ENCODE measurements around the gene SSC5D. TPM values are rescaled to one million over a fixed set of nuclear protein-coding genes. Genes with fewer than 3 reads are reported as not detected.

Gene SSC5D
- total and polyA plus RNA-seq, 9 of the 15 experiments (the other 6 are each of a cell fraction or from before 2014, with no cell fraction given), result 0.04 to 0.71 (median 0.14) TPM; not detected in 2

DNA sequence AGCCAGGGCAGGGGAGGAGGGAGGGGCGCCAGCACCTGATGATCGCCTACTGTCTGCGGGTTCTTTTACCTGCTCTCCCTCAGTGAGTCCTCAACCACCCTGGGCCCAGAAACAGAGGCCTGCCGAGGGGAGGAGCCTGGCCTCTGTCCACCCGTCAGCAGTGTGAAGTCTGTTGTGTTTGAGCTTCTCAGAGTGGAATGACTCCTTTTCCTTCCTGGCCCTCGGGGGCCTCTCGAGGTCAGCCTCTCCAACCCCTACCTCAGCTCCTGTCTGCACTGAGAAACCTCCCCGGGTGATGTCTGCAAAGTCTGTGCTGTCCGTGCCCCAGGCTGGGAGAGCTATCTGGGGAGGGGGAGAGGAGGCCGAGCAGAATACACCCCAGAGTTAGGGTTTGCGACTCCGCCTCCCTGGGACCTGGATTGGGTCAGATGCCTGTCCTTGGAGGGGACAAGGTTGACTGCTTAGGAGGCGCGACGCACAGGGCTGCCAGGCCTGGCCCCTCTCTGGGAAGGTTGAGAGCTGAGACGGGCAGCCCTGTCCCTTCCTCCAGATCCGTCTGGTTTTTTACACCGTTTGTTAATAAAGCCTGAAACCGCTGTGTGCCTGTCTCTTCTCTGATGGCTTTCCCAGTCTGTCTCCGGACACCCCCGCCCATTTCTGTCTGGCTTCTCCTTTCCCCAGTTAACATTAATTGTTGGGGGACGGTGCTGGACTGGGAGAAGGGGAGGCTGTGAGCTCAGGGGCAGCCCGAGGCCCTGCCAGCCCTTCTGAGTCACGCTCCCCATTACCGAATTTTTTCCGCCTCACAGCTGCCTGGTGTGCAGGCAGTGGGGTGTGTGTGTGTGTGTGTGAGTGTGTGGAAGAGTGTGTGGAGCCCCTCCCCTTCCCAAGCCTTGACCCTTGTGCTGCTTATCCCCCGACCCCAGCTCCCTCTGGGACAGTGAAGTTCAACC lies 989 bp upstream of the SSC5D start (continued):
- TF ChIP-seq REST (IDR thresholded peaks at IDR 0.05; ENCODE audit: borderline replicate concordance), result no peak
- TF ChIP-seq REST (CRISPR knock-in tag; IDR thresholded peaks at IDR 0.05; ENCODE audit: low read depth), result 0 out of 2 replicates have a peak, but pooled peaks have one; percentile 14
- TF ChIP-seq IFI16 (CRISPR knock-in tag; IDR thresholded peaks at IDR 0.05), result no peak
- peak; percentile 26 for TF ChIP-seq PKNOX1 (IDR thresholded peaks at IDR 0.05)
- no peak for TF ChIP-seq ZNF561 (CRISPR knock-in tag; conservative IDR thresholded peaks at IDR 0.05)
- no peak for TF ChIP-seq GATAD2B (IDR thresholded peaks at IDR 0.05; ENCODE audit: borderline replicate concordance)
- TF ChIP-seq CCNT2 (IDR thresholded peaks at IDR 0.05; ENCODE audit: borderline replicate concordance, extremely low read depth, insufficient read length, low read depth, low read length), result no peak
- TF ChIP-seq PTRF (tag; IDR thresholded peaks at IDR 0.05), result no peak
- no peak for TF ChIP-seq DACH1 (IDR thresholded peaks at IDR 0.05; ENCODE audit: partially characterized antibody)
- TF ChIP-seq GMEB1 (CRISPR knock-in tag; IDR thresholded peaks at IDR 0.05), result no peak
- TF ChIP-seq, protein P1, sequence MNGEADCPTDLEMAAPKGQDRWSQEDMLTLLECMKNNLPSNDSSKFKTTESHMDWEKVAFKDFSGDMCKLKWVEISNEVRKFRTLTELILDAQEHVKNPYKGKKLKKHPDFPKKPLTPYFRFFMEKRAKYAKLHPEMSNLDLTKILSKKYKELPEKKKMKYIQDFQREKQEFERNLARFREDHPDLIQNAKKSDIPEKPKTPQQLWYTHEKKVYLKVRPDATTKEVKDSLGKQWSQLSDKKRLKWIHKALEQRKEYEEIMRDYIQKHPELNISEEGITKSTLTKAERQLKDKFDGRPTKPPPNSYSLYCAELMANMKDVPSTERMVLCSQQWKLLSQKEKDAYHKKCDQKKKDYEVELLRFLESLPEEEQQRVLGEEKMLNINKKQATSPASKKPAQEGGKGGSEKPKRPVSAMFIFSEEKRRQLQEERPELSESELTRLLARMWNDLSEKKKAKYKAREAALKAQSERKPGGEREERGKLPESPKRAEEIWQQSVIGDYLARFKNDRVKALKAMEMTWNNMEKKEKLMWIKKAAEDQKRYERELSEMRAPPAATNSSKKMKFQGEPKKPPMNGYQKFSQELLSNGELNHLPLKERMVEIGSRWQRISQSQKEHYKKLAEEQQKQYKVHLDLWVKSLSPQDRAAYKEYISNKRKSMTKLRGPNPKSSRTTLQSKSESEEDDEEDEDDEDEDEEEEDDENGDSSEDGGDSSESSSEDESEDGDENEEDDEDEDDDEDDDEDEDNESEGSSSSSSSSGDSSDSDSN (IDR thresholded peaks at IDR 0.05; ENCODE audit: borderline replicate concordance in 1 of 2, low read depth in 2 of 2, low read length in 2 of 2), result no peak
- no peak for TF ChIP-seq XRCC3 (IDR thresholded peaks at IDR 0.05)
